ENCODE data around the gene IFT80.

IFT80 gene

GRCh38 chr3:160384639-160385318, 14.2 kb downstream of the IFT80 start:
- Histone ChIP-seq H3K27me3 (ENCODE audit: insufficient read depth, low read length) (no peaks in the 10 kb centered on the region), H3K4me1 (ENCODE audit: insufficient read depth, low read length, severe bottlenecking) (no peaks in the 10 kb centered on the region), H3K9me2 (ENCODE audit: low read depth, low read length) (no peaks in the 10 kb centered on the region), H3F3A (ENCODE audit: insufficient read depth, low read length) (no peaks in the 10 kb centered on the region), H3K9ac (ENCODE audit: low read length) (no peak overlapping the region), H3K9me3 (ENCODE audit: low read length) (no peaks in the 10 kb centered on the region), H3K36me3 (ENCODE audit: insufficient read depth, low read length) (peaks cover 11% of the 10 kb centered on the region), H3K27ac (ENCODE audit: low read depth, low read length, poor library complexity, severe bottlenecking) (no peak overlapping the region), H2AFZ (ENCODE audit: low read length) (no peak overlapping the region), H4K20me1 (ENCODE audit: insufficient read depth, low read length) (no peaks in the 10 kb centered on the region), H3K79me2 (ENCODE audit: insufficient read depth, low read length) (peaks cover 28% of the 10 kb centered on the region; the same call in 1 of the 2 replicates), H3K4me3 (ENCODE audit: low read depth, low read length, poor library complexity, severe bottlenecking) (no peak overlapping the region), H3K4me2 (ENCODE audit: low read length) (no peak overlapping the region)
- TF ChIP-seq EZH2 (IDR thresholded peaks at IDR 0.05; ENCODE audit: borderline replicate concordance, low read length): no peak
- no peak for TF ChIP-seq CTCF (IDR thresholded peaks at IDR 0.05; ENCODE audit: low read length)

DNA sequence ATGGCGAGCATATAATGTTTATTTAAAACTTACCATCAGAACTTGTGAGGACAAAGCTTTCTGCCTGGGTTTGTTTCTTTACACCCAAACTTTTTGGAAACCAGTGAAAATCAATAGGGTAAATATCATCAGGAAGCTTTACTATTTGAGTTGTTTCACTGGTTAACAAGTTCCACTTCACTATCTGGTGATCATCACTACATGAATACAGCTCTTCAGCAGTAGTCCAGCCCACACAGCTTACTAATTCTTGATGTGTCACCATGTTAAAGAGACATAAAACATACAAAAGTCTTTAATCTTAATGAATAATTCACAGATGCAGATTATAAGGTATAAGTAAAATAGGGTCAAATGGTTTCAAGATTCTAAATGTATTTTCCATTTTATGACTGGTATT, 17.6 kb downstream of the IFT80 start:
- Histone ChIP-seq H3K4me2 (ENCODE audit: low read length) (no peak overlapping the region), H3K9me3 (ENCODE audit: low read length) (no peaks in the 10 kb centered on the region), H3K79me2 (ENCODE audit: insufficient read depth, low read length) (peaks cover 20% of the 10 kb centered on the region; the same call in 1 of the 2 replicates), H3F3A (ENCODE audit: insufficient read depth, low read length) (no peaks in the 10 kb centered on the region), H4K20me1 (ENCODE audit: insufficient read depth, low read length) (no peaks in the 10 kb centered on the region), H3K36me3 (ENCODE audit: insufficient read depth, low read length) (peaks cover 19% of the 10 kb centered on the region), H3K4me3 (ENCODE audit: low read depth, low read length, poor library complexity, severe bottlenecking) (no peak overlapping the region), H3K9ac (ENCODE audit: low read length) (no peak overlapping the region), H3K27ac (ENCODE audit: low read depth, low read length, poor library complexity, severe bottlenecking) (no peak overlapping the region), H3K9me2 (ENCODE audit: low read depth, low read length) (no peaks in the 10 kb centered on the region), H3K4me1 (ENCODE audit: insufficient read depth, low read length, severe bottlenecking) (no peaks in the 10 kb centered on the region), H2AFZ (ENCODE audit: low read length) (no peak overlapping the region), H3K27me3 (ENCODE audit: insufficient read depth, low read length) (no peaks in the 10 kb centered on the region)
- TF ChIP-seq CTCF (IDR thresholded peaks at IDR 0.05; ENCODE audit: low read length) (no peak), EZH2 (IDR thresholded peaks at IDR 0.05; ENCODE audit: borderline replicate concordance, low read length) (no peak)

DNA sequence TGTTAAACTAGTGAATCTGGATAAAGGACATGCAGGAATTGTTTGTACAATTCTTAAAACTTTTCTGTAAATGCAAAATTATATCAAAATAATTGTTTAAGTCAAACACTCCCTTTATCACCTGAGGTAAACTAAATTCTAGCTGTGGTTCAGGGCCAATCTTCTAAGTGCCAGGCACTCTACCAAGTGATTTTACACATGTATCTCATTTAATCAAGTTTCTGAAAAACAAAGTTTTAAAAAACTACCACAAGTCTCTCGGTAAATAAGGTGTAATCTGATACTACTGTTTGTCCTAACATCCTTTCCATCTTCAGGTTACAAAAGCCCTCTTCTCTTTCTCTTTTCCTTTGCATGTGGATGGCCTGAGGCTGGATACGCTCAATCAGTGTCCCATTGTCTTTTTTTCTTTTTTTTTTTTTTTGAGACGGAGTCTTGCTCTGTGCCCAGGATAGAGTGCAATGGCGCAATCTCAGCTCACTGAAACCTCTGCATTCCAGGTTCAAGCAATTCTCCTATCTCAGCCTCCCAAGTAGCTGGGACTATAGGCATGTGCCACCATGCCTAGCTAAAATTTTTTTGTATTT, 19.3 kb downstream of the IFT80 start:
- H3K79me2 ChIP-seq (ENCODE audit: insufficient read depth, low read length): peaks cover 14% of the 10 kb centered on the region; the same call in 1 of the 2 replicates
- no peaks in the 10 kb centered on the region for H3K9me2 ChIP-seq (ENCODE audit: low read depth, low read length)
- H3K9ac ChIP-seq (ENCODE audit: low read length): no peak overlapping the region
- no peaks in the 10 kb centered on the region for H3K4me1 ChIP-seq (ENCODE audit: insufficient read depth, low read length, severe bottlenecking)
- no peaks in the 10 kb centered on the region for H3F3A ChIP-seq (ENCODE audit: insufficient read depth, low read length)
- H3K36me3 ChIP-seq (ENCODE audit: insufficient read depth, low read length): peaks cover 36% of the 10 kb centered on the region
- no peak overlapping the region for H3K4me2 ChIP-seq (ENCODE audit: low read length)
- H3K27ac ChIP-seq (ENCODE audit: low read depth, low read length, poor library complexity, severe bottlenecking): no peak overlapping the region
- no peaks in the 10 kb centered on the region for H4K20me1 ChIP-seq (ENCODE audit: insufficient read depth, low read length)
- no peaks in the 10 kb centered on the region for H3K9me3 ChIP-seq (ENCODE audit: low read length)
- TF ChIP-seq CTCF (IDR thresholded peaks at IDR 0.05; ENCODE audit: low read length) (no peak), EZH2 (IDR thresholded peaks at IDR 0.05; ENCODE audit: borderline replicate concordance, low read length) (no peak)
- H3K4me3 ChIP-seq (ENCODE audit: low read depth, low read length, poor library complexity, severe bottlenecking): no peak overlapping the region
- no peak overlapping the region for H2AFZ ChIP-seq (ENCODE audit: low read length)
- no peaks in the 10 kb centered on the region for H3K27me3 ChIP-seq (ENCODE audit: insufficient read depth, low read length)

Data from OCI-LY1 (cell line).